IMR-90 (cell line): ENCODE measurements around the gene SLC2A6. TPM values are rescaled to one million over a fixed set of nuclear protein-coding genes. Genes with fewer than 3 reads are reported as not detected.

Experiments
- ATAC-seq: fragments of 200-7000 bp; cut with Tn5 transposase; 2 replicates; pipeline ENCODE4 v1.9.1; 2020; ENCODE audit warnings: low read depth, mild to moderate bottlenecking, moderate library complexity
- BruUV-seq: library from RNA; stranded (reverse); fragments of 400-500 nt; replicated peaks from 2 replicates; lab custom pipeline; 2021; lab: Mats Ljungman, UMichigan
- CTCF ChIA-PET: fragments of 300-600 bp; formaldehyde crosslinking; extraction: SDS; loops from one replicate; lab custom pipeline; 2021; ENCODE audit warnings: antibody characterized with exemption; lab: Yijun Ruan, JAX
- POLR2A ChIA-PET: fragments of 300-600 bp; sonication (Branson Sonifier 250); formaldehyde crosslinking; loops from one replicate; lab custom pipeline; 2022; ENCODE audit warnings: antibody characterized with exemption; ENCODE audit not compliant: unreplicated experiment; lab: Charles Lee
- DNase-seq: peaks from one replicate; pipeline ENCODE4 v3.0.0; 2013
- H2AFZ ChIP-seq: replicated peaks from 2 replicates; pipeline ENCODE3; 2013; ENCODE audit warnings: low read length, mild to moderate bottlenecking; ENCODE audit not compliant: poor library complexity
- H2AK5ac ChIP-seq: 2 replicates; pipeline ENCODE4 v1.6.1; 2013; ENCODE audit warnings: low read depth, low read length, inconsistent platforms
- H2AK9ac ChIP-seq: replicated peaks from 2 replicates; pipeline ENCODE3; 2013; ENCODE audit warnings: mild to moderate bottlenecking, low read depth, low read length, moderate library complexity; ENCODE audit not compliant: poor library complexity
- H2BK120ac ChIP-seq: 2 replicates; pipeline ENCODE4 v1.6.1; 2013; ENCODE audit warnings: low read depth, low read length, inconsistent platforms
- H2BK15ac ChIP-seq: 3 replicates; pipeline ENCODE4 v1.6.1; 2013; ENCODE audit warnings: low read depth, low read length, inconsistent platforms
- H2BK20ac ChIP-seq: 2 replicates; pipeline ENCODE4 v1.6.1; 2013; ENCODE audit warnings: low read depth, mild to moderate bottlenecking, inconsistent platforms, low read length, moderate library complexity
- H2BK5ac ChIP-seq: 2 replicates; pipeline ENCODE4 v1.6.1; 2013; ENCODE audit warnings: mild to moderate bottlenecking, low read depth, low read length, inconsistent platforms; ENCODE audit not compliant: poor library complexity, severe bottlenecking
- H3K14ac ChIP-seq: replicated peaks from 2 replicates; pipeline ENCODE4 v1.6.1; 2013; ENCODE audit warnings: low read depth, low read length, inconsistent platforms
- H3K18ac ChIP-seq: 2 replicates; pipeline ENCODE4 v1.6.1; 2013; ENCODE audit warnings: low read depth, low read length, control low read depth
- H3K23ac ChIP-seq: 2 replicates; pipeline ENCODE4 v1.6.1; 2013; ENCODE audit warnings: low read depth, low read length, inconsistent platforms
- H3K27ac ChIP-seq: 2 replicates; pipeline ENCODE4 v1.5.1; 2013; ENCODE audit warnings: mild to moderate bottlenecking, control low read depth, low read length; ENCODE audit not compliant: insufficient read depth
- H3K27me3 ChIP-seq: 2 replicates; pipeline ENCODE4 v1.6.1; 2013; ENCODE audit warnings: low read length; ENCODE audit not compliant: control insufficient read depth, insufficient read depth
- H3K36me3 ChIP-seq: 2 replicates; pipeline ENCODE4 v1.6.1; 2013; ENCODE audit warnings: low read length, mixed read lengths; ENCODE audit not compliant: control insufficient read depth, insufficient read depth
- H3K4ac ChIP-seq: 2 replicates; pipeline ENCODE4 v1.6.1; 2013; ENCODE audit warnings: low read depth, low read length, inconsistent platforms
- H3K4me1 ChIP-seq: 2 replicates; pipeline ENCODE4 v1.6.1; 2013; ENCODE audit warnings: low read length, mixed read lengths; ENCODE audit not compliant: control insufficient read depth, insufficient read depth
- H3K4me2 ChIP-seq: 2 replicates; pipeline ENCODE4 v1.6.1; 2013; ENCODE audit warnings: low read depth, mild to moderate bottlenecking, control low read depth, low read length, moderate library complexity
- H3K4me3 ChIP-seq: 2 replicates; pipeline ENCODE4 v1.5.1; 2013; ENCODE audit warnings: low read depth, mild to moderate bottlenecking, control low read depth, low read length, moderate library complexity; ENCODE audit not compliant: insufficient read depth
- H3K56ac ChIP-seq: 2 replicates; pipeline ENCODE4 v1.6.1; 2013; ENCODE audit warnings: low read length, inconsistent platforms; ENCODE audit not compliant: insufficient read depth; ENCODE audit errors: extremely low read depth
- H3K79me1 ChIP-seq, 2 experiments: 2 replicates each; pipeline ENCODE4 v1.6.1; 2013; ENCODE audit warnings: low read length in 2 of 2, inconsistent platforms in 1 of 2, low read depth in 1 of 2
- H3K9ac ChIP-seq: 2 replicates; pipeline ENCODE4 v1.6.1; 2013; ENCODE audit warnings: low read depth, low read length, control low read depth
- H3K9me1 ChIP-seq: 2 replicates; pipeline ENCODE4 v1.6.1; 2013; ENCODE audit warnings: low read length, inconsistent platforms; ENCODE audit not compliant: insufficient read depth
- H3K9me3 ChIP-seq: 2 replicates; pipeline ENCODE4 v1.6.1; 2013; ENCODE audit warnings: low read length; ENCODE audit not compliant: control insufficient read depth, insufficient read depth
- H4K20me1 ChIP-seq: 2 replicates; pipeline ENCODE4 v1.6.1; 2013; ENCODE audit warnings: low read length, inconsistent platforms; ENCODE audit not compliant: insufficient read depth
- H4K5ac ChIP-seq: 2 replicates; pipeline ENCODE4 v1.6.1; 2013; ENCODE audit warnings: mild to moderate bottlenecking, low read depth, low read length, control low read depth
- H4K8ac ChIP-seq, 2 experiments: 2 replicates each; pipeline ENCODE4 v1.6.1; 2013; ENCODE audit warnings: low read depth in 2 of 2, low read length in 2 of 2, control low read depth in 1 of 2, inconsistent platforms in 1 of 2
- H4K91ac ChIP-seq: 2 replicates; pipeline ENCODE4 v1.6.1; 2013; ENCODE audit warnings: low read depth, low read length, inconsistent platforms; ENCODE audit not compliant: insufficient read depth
- CHD1 ChIP-seq: IDR thresholded peaks from 2 replicates; pipeline ENCODE4 v1.6.1; 2012; ENCODE audit warnings: low read depth, low read length, improper control_type of control experiment
- MAZ ChIP-seq: IDR thresholded peaks from 2 replicates; pipeline ENCODE4 v1.6.1; 2012; ENCODE audit warnings: low read depth, mild to moderate bottlenecking, low read length, improper control_type of control experiment, moderate library complexity, borderline replicate concordance
- MXI1 ChIP-seq: IDR thresholded peaks from 2 replicates; pipeline ENCODE4 v1.6.1; 2012; ENCODE audit warnings: low read depth, mild to moderate bottlenecking, low read length, moderate library complexity, borderline replicate concordance
- NFE2L2 ChIP-seq: fragments of 150-350 bp; IDR thresholded peaks from 2 replicates; pipeline ENCODE4 v1.6.1; 2016; ENCODE audit warnings: low read depth, mild to moderate bottlenecking, low read length
- RAD21 ChIP-seq: IDR thresholded peaks from 2 replicates; pipeline ENCODE4 v1.6.1; 2012; ENCODE audit warnings: low read length, improper control_type of control experiment
- RCOR1 ChIP-seq: IDR thresholded peaks from 2 replicates; pipeline ENCODE4 v1.6.1; 2012; ENCODE audit warnings: mild to moderate bottlenecking, low read length, improper control_type of control experiment; ENCODE audit not compliant: insufficient replicate concordance
- RFX5 ChIP-seq: IDR thresholded peaks from 2 replicates; pipeline ENCODE4 v1.8.0; 2012; ENCODE audit warnings: low read depth, mild to moderate bottlenecking, low read length, moderate library complexity
- SMC3 ChIP-seq: fragments of 150-350 bp; IDR thresholded peaks from 2 replicates; pipeline ENCODE4 v1.6.1; 2016; ENCODE audit warnings: low read depth, mild to moderate bottlenecking, antibody characterized with exemption, low read length, moderate library complexity
- WGBS, 2 experiments: methylation state at CpG; one replicate each; pipeline versions ENCODE4 v1.1.5 to v1.1.7; 2013; ENCODE audit warnings: missing lambda C conversion rate in 2 of 2; ENCODE audit not compliant: insufficient read length in 1 of 2; ENCODE audit errors: extremely low coverage in 2 of 2; 5-methylcytosine and 5-hydroxymethylcytosine counted together
- dilution Hi-C: fragments of 300-500 bp; cut with HindIII; formaldehyde crosslinking; loops from one replicate; pipeline ENCODE4 v1.14.3; 2018; ENCODE audit warnings: low sequenced_read_pairs; ENCODE audit not compliant: unreplicated experiment
- in situ Hi-C: fragments of 300-500 bp; cut with MboI; formaldehyde crosslinking; loops from 3 replicates; pipeline ENCODE4 v1.14.3; 2019; ENCODE audit warnings: low sequenced_read_pairs, inconsistent platforms, mixed read lengths
- intact Hi-C: fragments of 100-400 bp; cut with micrococcal nuclease; formaldehyde crosslinking; loops from 2 replicates; pipeline ENCODE4 v1.10.0; 2022
- polyA plus RNA-seq, 3 experiments: library from polyadenylated mRNA; depleted of rRNA; stranded (reverse); fragments of >200 nt; gene quantifications; 2 replicates each; pipeline ENCODE4 v1.2.3, GENCODE V29; 2012; ENCODE audit warnings: low replicate concordance in 1 of 3
- total RNA-seq: library from RNA; depleted of rRNA; stranded (reverse); fragments of >200 nt; gene quantifications from 2 replicates; pipeline ENCODE4 v1.2.3, GENCODE V29; 2012
- TF ChIP-seq, protein P1 (sequence below): fragments of 150-350 bp; IDR thresholded peaks from 2 replicates; pipeline ENCODE4 v1.6.1; 2016; ENCODE audit warnings: low read depth, mild to moderate bottlenecking, low read length, moderate library complexity, borderline replicate concordance
- TF ChIP-seq, protein P2 (sequence below): fragments of 150-350 bp; IDR thresholded peaks from 2 replicates; pipeline ENCODE4 v1.6.1; 2017; ENCODE audit warnings: mild to moderate bottlenecking, antibody characterized with exemption, low read length, low read depth
- TF ChIP-seq, protein P3 (sequence below): conservative IDR thresholded peaks from 2 replicates; pipeline ENCODE4 v1.5.1; 2012; ENCODE audit warnings: mild to moderate bottlenecking, low read depth, low read length, improper control_type of control experiment

SLC2A6 gene
- total and polyA plus RNA-seq, 2 of the 4 experiments (the other 2 are of a cell fraction): 2.9 to 8.5 TPM

GRCh38 chr9:133477461-133477860 is 1.4 kb downstream of the SLC2A6 start:
- POLR2A ChIA-PET: no interaction called here
- H4K20me1 ChIP-seq: no peaks in the 10 kb centered on the region
- H3K36me3 ChIP-seq: no peaks in the 10 kb centered on the region; the same call in 1 of the 2 replicates
- ATAC-seq: no peak
- in situ Hi-C loops: loop anchor here (25.0 kb wide), 1 partner anchor 440 kb away; the partner anchor contains the start of gene GTF3C5
- H3K18ac ChIP-seq: no peak overlapping the region
- H3K23ac ChIP-seq: no peak overlapping the region
- H3K56ac ChIP-seq: no peak overlapping the region
- no peak overlapping the region for H4K5ac ChIP-seq
- no peak overlapping the region for H2AK9ac ChIP-seq
- H4K91ac ChIP-seq: no peak overlapping the region
- CTCF ChIA-PET: no interaction called here
- H2AK5ac ChIP-seq: no peak overlapping the region
- H3K4ac ChIP-seq: no peak overlapping the region
- no peak overlapping the region for H2BK120ac ChIP-seq
- H2BK20ac ChIP-seq: no peak overlapping the region
- no peak overlapping the region for H4K8ac ChIP-seq
- H3K27ac ChIP-seq: no peak overlapping the region
- no peak overlapping the region for H2AFZ ChIP-seq
- no TSS peak for BruUV-seq
- no peak overlapping the region for H2BK5ac ChIP-seq
- no peaks in the 10 kb centered on the region for H3K27me3 ChIP-seq
- intact Hi-C loops: no loop called here
- no CpG with 5 or more reads among the region's 4 CpGs for WGBS, 2 experiments
- no peaks in the 10 kb centered on the region for H3K9me1 ChIP-seq
- TF ChIP-seq MXI1 (no peak), RFX5 (no peak), SMC3 (no peak), RAD21 (no peak), CHD1 (no peak), NFE2L2 (no peak), RCOR1 (no peak), MAZ (no peak)
- TF ChIP-seq, protein P1, sequence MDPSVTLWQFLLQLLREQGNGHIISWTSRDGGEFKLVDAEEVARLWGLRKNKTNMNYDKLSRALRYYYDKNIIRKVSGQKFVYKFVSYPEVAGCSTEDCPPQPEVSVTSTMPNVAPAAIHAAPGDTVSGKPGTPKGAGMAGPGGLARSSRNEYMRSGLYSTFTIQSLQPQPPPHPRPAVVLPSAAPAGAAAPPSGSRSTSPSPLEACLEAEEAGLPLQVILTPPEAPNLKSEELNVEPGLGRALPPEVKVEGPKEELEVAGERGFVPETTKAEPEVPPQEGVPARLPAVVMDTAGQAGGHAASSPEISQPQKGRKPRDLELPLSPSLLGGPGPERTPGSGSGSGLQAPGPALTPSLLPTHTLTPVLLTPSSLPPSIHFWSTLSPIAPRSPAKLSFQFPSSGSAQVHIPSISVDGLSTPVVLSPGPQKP: no peak
- TF ChIP-seq, protein P2, sequence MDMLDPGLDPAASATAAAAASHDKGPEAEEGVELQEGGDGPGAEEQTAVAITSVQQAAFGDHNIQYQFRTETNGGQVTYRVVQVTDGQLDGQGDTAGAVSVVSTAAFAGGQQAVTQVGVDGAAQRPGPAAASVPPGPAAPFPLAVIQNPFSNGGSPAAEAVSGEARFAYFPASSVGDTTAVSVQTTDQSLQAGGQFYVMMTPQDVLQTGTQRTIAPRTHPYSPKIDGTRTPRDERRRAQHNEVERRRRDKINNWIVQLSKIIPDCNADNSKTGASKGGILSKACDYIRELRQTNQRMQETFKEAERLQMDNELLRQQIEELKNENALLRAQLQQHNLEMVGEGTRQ: no peak
- TF ChIP-seq, protein P3, sequence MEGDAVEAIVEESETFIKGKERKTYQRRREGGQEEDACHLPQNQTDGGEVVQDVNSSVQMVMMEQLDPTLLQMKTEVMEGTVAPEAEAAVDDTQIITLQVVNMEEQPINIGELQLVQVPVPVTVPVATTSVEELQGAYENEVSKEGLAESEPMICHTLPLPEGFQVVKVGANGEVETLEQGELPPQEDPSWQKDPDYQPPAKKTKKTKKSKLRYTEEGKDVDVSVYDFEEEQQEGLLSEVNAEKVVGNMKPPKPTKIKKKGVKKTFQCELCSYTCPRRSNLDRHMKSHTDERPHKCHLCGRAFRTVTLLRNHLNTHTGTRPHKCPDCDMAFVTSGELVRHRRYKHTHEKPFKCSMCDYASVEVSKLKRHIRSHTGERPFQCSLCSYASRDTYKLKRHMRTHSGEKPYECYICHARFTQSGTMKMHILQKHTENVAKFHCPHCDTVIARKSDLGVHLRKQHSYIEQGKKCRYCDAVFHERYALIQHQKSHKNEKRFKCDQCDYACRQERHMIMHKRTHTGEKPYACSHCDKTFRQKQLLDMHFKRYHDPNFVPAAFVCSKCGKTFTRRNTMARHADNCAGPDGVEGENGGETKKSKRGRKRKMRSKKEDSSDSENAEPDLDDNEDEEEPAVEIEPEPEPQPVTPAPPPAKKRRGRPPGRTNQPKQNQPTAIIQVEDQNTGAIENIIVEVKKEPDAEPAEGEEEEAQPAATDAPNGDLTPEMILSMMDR: no peak
- H2BK15ac ChIP-seq: no peak overlapping the region
- peaks cover 0 to 10% of the 10 kb centered on the region in 2 experiments; a peak in 1 of 4 replicates for H3K79me1 ChIP-seq
- H3K9me3 ChIP-seq: no peaks in the 10 kb centered on the region
- no peak for DNase-seq
- H3K9ac ChIP-seq: no peak overlapping the region
- H3K4me2 ChIP-seq: no peak overlapping the region
- peaks cover 3% of the 10 kb centered on the region; the same call in 1 of the 2 replicates for H3K4me1 ChIP-seq
- no peak overlapping the region for H3K14ac ChIP-seq
- dilution Hi-C loops: no loop called here
- no peak overlapping the region for H3K4me3 ChIP-seq
